ENCODE measurements around the gene C9orf72.

C9orf72 gene

DNA sequence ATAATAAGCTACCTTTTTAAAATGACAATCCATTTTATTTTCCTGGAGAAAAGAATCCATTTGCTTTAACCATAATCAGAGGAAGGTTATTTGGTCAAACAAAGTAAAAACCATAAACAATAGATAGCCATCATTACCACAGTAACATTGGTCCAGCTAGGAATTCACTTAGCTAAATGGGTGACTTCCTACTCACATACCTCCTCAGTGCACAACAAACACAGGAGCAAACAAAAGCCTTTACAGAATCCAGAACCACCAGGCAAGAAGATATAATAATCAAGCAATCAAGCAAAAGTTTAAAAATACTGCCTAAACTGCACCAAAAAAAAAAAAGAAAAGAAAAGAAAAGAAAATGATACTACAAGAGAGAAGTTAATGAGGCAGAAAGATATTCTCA is 50.1 kb downstream of the C9orf72 start:
- Histone ChIP-seq H3K9me3 (ENCODE audit: control insufficient read depth, low read length) (no peaks in the 10 kb centered on the region), H3K36me3 (ENCODE audit: control insufficient read depth, insufficient read depth, low read length) (no peaks in the 10 kb centered on the region), H3K4me1 (ENCODE audit: control insufficient read depth, insufficient read depth, low read length, poor library complexity, severe bottlenecking) (no peaks in the 10 kb centered on the region), H3K27ac (ENCODE audit: insufficient read depth, low read length, poor library complexity, severe bottlenecking) (no peak overlapping the region), H3K27me3 (replicated peaks; ENCODE audit: control insufficient read depth, insufficient read depth, low read length, poor library complexity, severe bottlenecking) (no peaks in the 10 kb centered on the region), H3K4me3 (ENCODE audit: insufficient read depth, low read depth, low read length, poor library complexity, severe bottlenecking) (no peak overlapping the region)
- DNase-seq: no peak

DNA sequence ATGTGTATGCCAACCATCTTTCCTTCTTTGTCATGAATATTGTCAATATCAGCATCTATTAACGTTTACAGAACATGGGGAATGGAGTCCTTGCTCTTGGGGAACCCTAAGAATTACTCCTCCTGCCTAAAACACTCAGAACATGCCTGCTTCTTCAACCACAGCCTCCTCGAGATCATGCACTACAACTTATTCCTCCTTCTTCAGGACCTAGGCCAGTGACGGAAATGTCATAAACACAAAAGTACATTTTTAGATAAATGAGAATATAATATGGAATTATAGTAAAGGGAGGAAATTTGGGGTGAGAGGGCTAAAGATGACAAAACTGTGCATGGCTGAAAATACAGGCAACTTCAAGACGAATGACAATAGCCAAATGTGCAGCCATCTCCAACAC is 52.3 kb downstream of the C9orf72 start:
- Histone ChIP-seq H3K4me1 (ENCODE audit: control insufficient read depth, insufficient read depth, low read length, poor library complexity, severe bottlenecking) (no peaks in the 10 kb centered on the region), H3K27ac (ENCODE audit: insufficient read depth, low read length, poor library complexity, severe bottlenecking) (no peak overlapping the region), H3K4me3 (ENCODE audit: insufficient read depth, low read depth, low read length, poor library complexity, severe bottlenecking) (no peak overlapping the region), H3K36me3 (ENCODE audit: control insufficient read depth, insufficient read depth, low read length) (no peaks in the 10 kb centered on the region), H3K9me3 (ENCODE audit: control insufficient read depth, low read length) (no peaks in the 10 kb centered on the region), H3K27me3 (replicated peaks; ENCODE audit: control insufficient read depth, insufficient read depth, low read length, poor library complexity, severe bottlenecking) (no peaks in the 10 kb centered on the region)
- no peak for DNase-seq

DNA sequence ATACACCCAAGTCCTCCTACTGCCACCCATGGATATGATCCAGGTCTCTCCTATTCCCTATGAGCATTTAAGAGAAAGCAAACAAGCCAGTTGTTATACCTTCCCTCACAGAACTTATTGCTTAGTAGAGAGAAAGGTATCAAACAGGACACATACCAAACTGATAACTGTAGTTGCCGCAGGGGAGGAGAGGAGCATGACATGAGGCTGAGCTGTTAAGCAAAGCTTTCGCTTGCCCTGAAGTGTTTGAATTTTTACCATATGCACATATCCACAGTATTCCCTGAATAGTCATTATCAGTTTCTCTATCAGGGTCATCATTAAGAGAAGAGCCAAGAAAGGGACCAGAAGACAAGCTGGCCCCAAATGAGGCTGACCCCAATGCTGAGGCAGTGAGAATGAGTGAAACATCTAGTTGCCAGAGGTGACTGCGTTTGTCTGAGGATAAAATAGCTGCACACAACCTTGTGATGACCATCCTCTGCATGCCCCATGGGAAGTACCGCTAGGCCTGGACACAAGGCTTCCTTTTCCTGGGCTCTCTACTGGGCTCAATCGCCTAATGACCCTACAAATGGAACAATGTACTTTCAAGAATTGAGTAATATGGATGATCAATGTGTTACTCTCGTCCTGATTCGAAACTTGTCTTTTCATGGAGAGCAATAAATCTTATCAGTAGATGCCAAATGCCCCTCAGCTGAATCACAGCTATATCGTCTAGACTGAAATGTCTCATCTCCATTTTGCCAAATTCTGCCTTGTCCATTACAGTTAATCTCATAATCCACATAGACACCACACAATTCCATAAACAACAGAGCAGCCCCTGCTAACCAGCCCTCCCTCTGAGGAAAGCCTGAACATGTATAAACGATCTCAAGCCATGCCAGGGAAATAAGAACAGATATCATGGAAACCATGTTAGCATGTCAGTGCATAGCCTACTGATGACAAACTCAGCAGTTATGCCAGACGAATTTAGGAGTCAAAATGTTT is 53.5 kb downstream of the C9orf72 start:
- Histone ChIP-seq H3K27ac (ENCODE audit: insufficient read depth, low read length, poor library complexity, severe bottlenecking) (no peak overlapping the region), H3K36me3 (ENCODE audit: control insufficient read depth, insufficient read depth, low read length) (no peaks in the 10 kb centered on the region), H3K4me1 (ENCODE audit: control insufficient read depth, insufficient read depth, low read length, poor library complexity, severe bottlenecking) (no peaks in the 10 kb centered on the region), H3K27me3 (replicated peaks; ENCODE audit: control insufficient read depth, insufficient read depth, low read length, poor library complexity, severe bottlenecking) (no peaks in the 10 kb centered on the region), H3K4me3 (ENCODE audit: insufficient read depth, low read depth, low read length, poor library complexity, severe bottlenecking) (no peak overlapping the region), H3K9me3 (ENCODE audit: control insufficient read depth, low read length) (no peaks in the 10 kb centered on the region)
- DNase-seq: no peak

DNA sequence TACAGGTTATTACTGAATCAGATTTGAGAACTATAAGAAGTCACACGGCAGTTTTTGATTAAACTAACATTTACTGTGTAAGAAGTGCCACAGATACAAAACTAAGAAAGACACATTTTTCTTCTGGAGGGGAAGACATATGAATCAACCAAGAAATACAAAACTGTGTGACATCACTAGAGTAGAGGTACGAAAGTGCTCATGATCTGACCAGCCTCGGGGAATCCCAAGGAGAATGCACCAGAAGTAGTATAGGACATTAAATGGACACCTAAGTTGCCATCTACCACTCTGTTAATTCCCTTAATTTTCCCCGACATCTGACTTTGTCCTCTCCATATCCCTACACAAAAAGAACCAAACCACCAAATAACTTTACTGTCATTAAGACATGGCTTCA is 54.5 kb downstream of the C9orf72 start:
- Histone ChIP-seq H3K4me1 (ENCODE audit: control insufficient read depth, insufficient read depth, low read length, poor library complexity, severe bottlenecking) (no peaks in the 10 kb centered on the region), H3K27ac (ENCODE audit: insufficient read depth, low read length, poor library complexity, severe bottlenecking) (no peak overlapping the region), H3K27me3 (replicated peaks; ENCODE audit: control insufficient read depth, insufficient read depth, low read length, poor library complexity, severe bottlenecking) (no peaks in the 10 kb centered on the region), H3K4me3 (ENCODE audit: insufficient read depth, low read depth, low read length, poor library complexity, severe bottlenecking) (no peak overlapping the region), H3K36me3 (ENCODE audit: control insufficient read depth, insufficient read depth, low read length) (no peaks in the 10 kb centered on the region), H3K9me3 (ENCODE audit: control insufficient read depth, low read length) (no peaks in the 10 kb centered on the region)
- no peak for DNase-seq

DNA sequence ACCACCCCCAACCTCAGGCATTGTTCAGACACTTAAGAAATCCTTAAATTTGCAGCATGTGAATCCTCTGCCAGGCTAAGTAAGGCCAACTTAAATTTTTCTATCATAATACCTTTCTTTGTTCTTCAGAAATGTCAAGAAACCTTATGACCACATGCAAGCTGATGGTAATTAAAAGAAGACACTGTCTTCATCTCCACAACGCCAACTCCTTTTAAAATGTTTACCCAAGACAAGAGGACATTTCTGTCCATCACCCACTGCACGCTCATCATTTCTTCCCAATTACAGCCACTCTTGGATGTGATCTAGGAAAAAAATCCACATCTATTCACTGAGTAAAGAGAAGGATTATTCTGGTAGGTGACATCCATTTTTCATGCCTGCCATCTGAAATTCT is 55.3 kb downstream of the C9orf72 start:
- no peaks in the 10 kb centered on the region for H3K36me3 ChIP-seq (ENCODE audit: control insufficient read depth, insufficient read depth, low read length)
- no peak for DNase-seq
- H3K4me3 ChIP-seq (ENCODE audit: insufficient read depth, low read depth, low read length, poor library complexity, severe bottlenecking): no peak overlapping the region
- H3K27ac ChIP-seq (ENCODE audit: insufficient read depth, low read length, poor library complexity, severe bottlenecking): no peak overlapping the region
- H3K27me3 ChIP-seq (replicated peaks; ENCODE audit: control insufficient read depth, insufficient read depth, low read length, poor library complexity, severe bottlenecking): no peaks in the 10 kb centered on the region
- no peaks in the 10 kb centered on the region for H3K9me3 ChIP-seq (ENCODE audit: control insufficient read depth, low read length)
- H3K4me1 ChIP-seq (ENCODE audit: control insufficient read depth, insufficient read depth, low read length, poor library complexity, severe bottlenecking): no peaks in the 10 kb centered on the region

DNA sequence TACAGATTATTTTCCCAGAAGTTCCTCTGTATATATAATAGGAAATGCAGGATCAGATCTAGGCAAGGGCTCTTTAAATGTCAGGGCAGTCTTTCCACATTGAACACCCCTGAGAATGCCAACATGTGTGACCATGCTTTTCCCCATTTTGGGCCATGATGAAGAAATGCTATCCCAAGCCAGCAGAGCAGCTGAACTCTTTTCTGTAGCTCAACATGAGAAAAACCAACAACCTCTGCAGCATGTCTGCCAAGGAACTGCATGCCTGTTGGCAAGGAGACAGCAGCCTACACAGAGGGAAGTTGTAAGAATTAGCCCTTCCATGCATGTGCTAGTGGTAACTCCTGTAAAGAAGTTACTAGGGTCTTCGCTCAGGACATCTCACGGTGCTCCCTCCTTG is 58.7 kb downstream of the C9orf72 start:
- Histone ChIP-seq H3K4me3 (ENCODE audit: insufficient read depth, low read depth, low read length, poor library complexity, severe bottlenecking) (no peak overlapping the region), H3K27ac (ENCODE audit: insufficient read depth, low read length, poor library complexity, severe bottlenecking) (no peak overlapping the region), H3K36me3 (ENCODE audit: control insufficient read depth, insufficient read depth, low read length) (no peaks in the 10 kb centered on the region), H3K4me1 (ENCODE audit: control insufficient read depth, insufficient read depth, low read length, poor library complexity, severe bottlenecking) (no peaks in the 10 kb centered on the region), H3K27me3 (replicated peaks; ENCODE audit: control insufficient read depth, insufficient read depth, low read length, poor library complexity, severe bottlenecking) (no peaks in the 10 kb centered on the region), H3K9me3 (ENCODE audit: control insufficient read depth, low read length) (no peaks in the 10 kb centered on the region)
- no peak for DNase-seq

DNA sequence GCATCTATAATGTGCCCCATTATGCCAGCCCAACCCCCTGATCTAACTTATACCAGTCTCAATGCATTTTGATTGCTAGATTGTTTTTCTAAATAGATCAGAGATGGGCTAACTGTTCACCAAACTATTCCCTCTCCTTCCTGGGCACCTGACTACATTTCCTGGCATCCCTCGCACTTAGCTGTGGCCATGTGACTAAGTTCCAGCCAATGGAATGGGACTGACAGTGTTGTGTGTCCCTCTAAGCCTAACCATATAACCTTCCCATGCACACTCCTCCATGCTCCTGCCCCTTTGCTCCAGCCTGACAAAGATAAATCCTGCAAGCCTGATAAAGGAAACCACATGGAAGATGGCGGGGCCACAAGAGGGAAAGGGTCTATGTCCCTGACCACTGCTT is 61.5 kb downstream of the C9orf72 start:
- H3K4me3 ChIP-seq (ENCODE audit: insufficient read depth, low read depth, low read length, poor library complexity, severe bottlenecking): no peak overlapping the region
- H3K27me3 ChIP-seq (replicated peaks; ENCODE audit: control insufficient read depth, insufficient read depth, low read length, poor library complexity, severe bottlenecking): no peaks in the 10 kb centered on the region
- H3K9me3 ChIP-seq (ENCODE audit: control insufficient read depth, low read length): no peaks in the 10 kb centered on the region
- H3K4me1 ChIP-seq (ENCODE audit: control insufficient read depth, insufficient read depth, low read length, poor library complexity, severe bottlenecking): no peaks in the 10 kb centered on the region
- no peak overlapping the region for H3K27ac ChIP-seq (ENCODE audit: insufficient read depth, low read length, poor library complexity, severe bottlenecking)
- no peaks in the 10 kb centered on the region for H3K36me3 ChIP-seq (ENCODE audit: control insufficient read depth, insufficient read depth, low read length)
- no peak for DNase-seq

DNA sequence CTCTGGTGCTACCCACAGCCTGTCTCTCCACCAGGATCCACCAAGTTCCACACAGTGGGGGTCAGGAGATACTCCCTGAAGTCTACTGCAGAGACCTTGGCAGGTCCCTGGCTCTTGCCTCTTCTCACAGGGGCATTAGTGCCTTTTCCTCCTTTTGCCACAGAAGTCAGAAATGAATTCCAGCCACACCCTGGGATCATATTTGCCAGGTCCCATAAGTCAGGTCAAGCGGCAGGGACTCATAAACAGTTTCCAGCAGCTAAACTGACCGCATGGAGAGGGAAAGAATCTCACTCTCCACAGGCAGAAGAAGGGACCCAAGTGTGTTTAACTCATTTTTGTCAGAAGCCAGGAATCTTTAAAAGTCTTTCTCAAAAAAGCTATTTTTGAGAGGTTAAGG is 62.5 kb downstream of the C9orf72 start:
- Histone ChIP-seq H3K9me3 (ENCODE audit: control insufficient read depth, low read length) (no peaks in the 10 kb centered on the region), H3K27ac (ENCODE audit: insufficient read depth, low read length, poor library complexity, severe bottlenecking) (no peak overlapping the region), H3K27me3 (replicated peaks; ENCODE audit: control insufficient read depth, insufficient read depth, low read length, poor library complexity, severe bottlenecking) (no peaks in the 10 kb centered on the region), H3K4me3 (ENCODE audit: insufficient read depth, low read depth, low read length, poor library complexity, severe bottlenecking) (no peak overlapping the region), H3K4me1 (ENCODE audit: control insufficient read depth, insufficient read depth, low read length, poor library complexity, severe bottlenecking) (no peaks in the 10 kb centered on the region), H3K36me3 (ENCODE audit: control insufficient read depth, insufficient read depth, low read length) (no peaks in the 10 kb centered on the region)
- no peak for DNase-seq

DNA sequence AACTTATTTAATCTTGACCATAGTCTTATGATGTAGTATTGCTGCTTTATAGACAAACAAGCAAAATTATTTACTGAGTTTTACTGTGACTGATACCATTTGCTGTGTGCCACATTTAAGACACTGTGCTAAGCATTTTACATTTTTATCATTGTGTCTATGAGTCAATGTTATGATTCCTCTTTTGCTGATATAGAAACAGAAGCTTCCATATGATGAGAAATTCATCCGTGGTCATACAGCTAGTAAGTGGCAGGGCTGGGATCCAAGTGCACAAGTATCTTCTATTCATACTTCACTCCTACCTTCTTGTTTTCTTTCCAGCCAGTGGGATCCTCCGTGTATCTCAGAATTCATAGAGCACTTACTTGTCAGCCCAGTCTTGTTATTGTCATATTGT is 66.3 kb downstream of the C9orf72 start:
- Histone ChIP-seq H3K27me3 (replicated peaks; ENCODE audit: control insufficient read depth, insufficient read depth, low read length, poor library complexity, severe bottlenecking) (no peaks in the 10 kb centered on the region), H3K9me3 (ENCODE audit: control insufficient read depth, low read length) (no peaks in the 10 kb centered on the region), H3K27ac (ENCODE audit: insufficient read depth, low read length, poor library complexity, severe bottlenecking) (no peak overlapping the region), H3K36me3 (ENCODE audit: control insufficient read depth, insufficient read depth, low read length) (no peaks in the 10 kb centered on the region), H3K4me1 (ENCODE audit: control insufficient read depth, insufficient read depth, low read length, poor library complexity, severe bottlenecking) (no peaks in the 10 kb centered on the region), H3K4me3 (ENCODE audit: insufficient read depth, low read depth, low read length, poor library complexity, severe bottlenecking) (no peak overlapping the region)
- no peak for DNase-seq

DNA sequence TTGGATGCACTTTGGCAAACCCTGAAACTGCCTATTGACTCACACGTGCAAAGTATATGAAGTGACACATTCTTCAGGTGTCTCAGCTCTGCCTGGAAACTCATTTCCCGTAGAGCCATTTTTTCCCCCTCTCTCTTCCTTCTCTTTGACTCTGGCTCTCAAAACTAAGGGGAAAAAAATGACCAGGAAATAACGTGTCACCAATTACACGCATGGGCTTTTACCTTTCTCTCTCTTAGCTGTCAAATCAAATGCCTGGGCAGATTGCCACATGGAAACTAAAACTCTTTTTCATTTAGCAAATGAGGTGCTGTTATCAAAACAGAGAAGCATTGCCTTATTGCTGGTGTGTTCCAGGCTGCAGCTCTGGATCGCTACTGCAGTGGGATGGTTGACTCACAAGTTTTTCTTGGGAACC is 67.5 kb downstream of the C9orf72 start:
- H3K36me3 ChIP-seq (ENCODE audit: control insufficient read depth, insufficient read depth, low read length): no peaks in the 10 kb centered on the region
- no peaks in the 10 kb centered on the region for H3K9me3 ChIP-seq (ENCODE audit: control insufficient read depth, low read length)
- H3K27me3 ChIP-seq (replicated peaks; ENCODE audit: control insufficient read depth, insufficient read depth, low read length, poor library complexity, severe bottlenecking): no peaks in the 10 kb centered on the region
- no peaks in the 10 kb centered on the region for H3K4me1 ChIP-seq (ENCODE audit: control insufficient read depth, insufficient read depth, low read length, poor library complexity, severe bottlenecking)
- H3K4me3 ChIP-seq (ENCODE audit: insufficient read depth, low read depth, low read length, poor library complexity, severe bottlenecking): no peak overlapping the region
- no peak overlapping the region for H3K27ac ChIP-seq (ENCODE audit: insufficient read depth, low read length, poor library complexity, severe bottlenecking)
- DNase-seq: no peak

Data from effector memory CD4-positive, alpha-beta T cell (primary cell).